Choroid plexus epithelial cell (primary cell): ENCODE data around the gene REXO4.

Experiments
- DNase-seq: peaks from one replicate; pipeline ENCODE4 v3.0.0-alpha.2; 2010; ENCODE audit warnings: low read depth
- H3K4me3 ChIP-seq: 2 replicates; pipeline ENCODE4 v1.5.1; 2011; ENCODE audit warnings: low read depth, mild to moderate bottlenecking, control low read depth, low read length, moderate library complexity
- TF ChIP-seq, protein P1 (sequence below): conservative IDR thresholded peaks from 2 replicates; pipeline ENCODE4 v1.5.1; 2011; ENCODE audit warnings: low read depth, mild to moderate bottlenecking, control low read depth, inconsistent platforms, low read length, moderate library complexity

Gene REXO4

DNA sequence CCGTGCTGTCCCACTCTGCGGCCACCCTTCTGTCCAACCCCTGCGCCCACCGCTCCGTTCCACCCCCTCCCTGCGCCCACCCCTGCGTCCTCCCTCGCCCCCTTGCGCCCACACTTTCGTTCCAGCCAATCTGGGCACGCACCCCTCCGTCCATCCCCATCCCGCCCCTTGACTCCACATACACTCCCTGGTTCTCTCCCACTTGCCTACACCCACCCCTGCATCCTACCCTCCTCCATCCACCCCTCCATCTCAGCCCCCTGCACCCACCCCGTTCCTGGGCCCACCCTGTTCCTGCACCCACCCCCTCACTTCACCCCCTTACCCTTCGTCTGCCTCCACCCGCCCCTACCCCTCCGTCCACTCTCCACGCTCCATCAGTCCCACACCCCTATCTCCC is 11.4 kb upstream of the REXO4 start:
- no peak for DNase-seq
- TF ChIP-seq, protein P1, sequence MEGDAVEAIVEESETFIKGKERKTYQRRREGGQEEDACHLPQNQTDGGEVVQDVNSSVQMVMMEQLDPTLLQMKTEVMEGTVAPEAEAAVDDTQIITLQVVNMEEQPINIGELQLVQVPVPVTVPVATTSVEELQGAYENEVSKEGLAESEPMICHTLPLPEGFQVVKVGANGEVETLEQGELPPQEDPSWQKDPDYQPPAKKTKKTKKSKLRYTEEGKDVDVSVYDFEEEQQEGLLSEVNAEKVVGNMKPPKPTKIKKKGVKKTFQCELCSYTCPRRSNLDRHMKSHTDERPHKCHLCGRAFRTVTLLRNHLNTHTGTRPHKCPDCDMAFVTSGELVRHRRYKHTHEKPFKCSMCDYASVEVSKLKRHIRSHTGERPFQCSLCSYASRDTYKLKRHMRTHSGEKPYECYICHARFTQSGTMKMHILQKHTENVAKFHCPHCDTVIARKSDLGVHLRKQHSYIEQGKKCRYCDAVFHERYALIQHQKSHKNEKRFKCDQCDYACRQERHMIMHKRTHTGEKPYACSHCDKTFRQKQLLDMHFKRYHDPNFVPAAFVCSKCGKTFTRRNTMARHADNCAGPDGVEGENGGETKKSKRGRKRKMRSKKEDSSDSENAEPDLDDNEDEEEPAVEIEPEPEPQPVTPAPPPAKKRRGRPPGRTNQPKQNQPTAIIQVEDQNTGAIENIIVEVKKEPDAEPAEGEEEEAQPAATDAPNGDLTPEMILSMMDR: no peak
- no peak overlapping the region for H3K4me3 ChIP-seq

DNA sequence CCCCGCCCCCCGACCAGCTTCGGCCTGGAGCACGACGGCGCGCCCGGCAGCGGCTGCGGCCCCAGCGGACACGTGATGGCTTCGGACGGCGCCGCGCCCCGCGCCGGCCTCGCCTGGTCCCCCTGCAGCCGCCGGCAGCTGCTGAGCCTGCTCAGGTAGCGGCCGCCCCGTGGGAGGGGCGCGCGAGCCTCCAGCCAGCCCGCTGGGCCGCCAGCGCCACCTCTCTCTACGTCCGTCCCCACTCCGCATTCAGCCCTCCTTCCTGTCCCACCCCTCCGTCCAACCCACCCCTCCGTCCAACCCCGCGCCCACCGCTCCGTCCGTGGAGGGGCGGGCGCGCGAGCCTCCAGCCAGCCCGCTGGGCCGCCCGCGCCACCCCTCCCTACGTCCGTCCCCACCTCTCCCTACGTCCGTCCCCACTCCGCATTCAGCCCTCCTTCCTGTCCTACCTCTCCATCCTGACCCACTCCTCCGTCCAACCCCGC is 10.8 kb upstream of the REXO4 start:
- no peak for DNase-seq
- TF ChIP-seq, protein P1: no peak
- no peak overlapping the region for H3K4me3 ChIP-seq

DNA sequence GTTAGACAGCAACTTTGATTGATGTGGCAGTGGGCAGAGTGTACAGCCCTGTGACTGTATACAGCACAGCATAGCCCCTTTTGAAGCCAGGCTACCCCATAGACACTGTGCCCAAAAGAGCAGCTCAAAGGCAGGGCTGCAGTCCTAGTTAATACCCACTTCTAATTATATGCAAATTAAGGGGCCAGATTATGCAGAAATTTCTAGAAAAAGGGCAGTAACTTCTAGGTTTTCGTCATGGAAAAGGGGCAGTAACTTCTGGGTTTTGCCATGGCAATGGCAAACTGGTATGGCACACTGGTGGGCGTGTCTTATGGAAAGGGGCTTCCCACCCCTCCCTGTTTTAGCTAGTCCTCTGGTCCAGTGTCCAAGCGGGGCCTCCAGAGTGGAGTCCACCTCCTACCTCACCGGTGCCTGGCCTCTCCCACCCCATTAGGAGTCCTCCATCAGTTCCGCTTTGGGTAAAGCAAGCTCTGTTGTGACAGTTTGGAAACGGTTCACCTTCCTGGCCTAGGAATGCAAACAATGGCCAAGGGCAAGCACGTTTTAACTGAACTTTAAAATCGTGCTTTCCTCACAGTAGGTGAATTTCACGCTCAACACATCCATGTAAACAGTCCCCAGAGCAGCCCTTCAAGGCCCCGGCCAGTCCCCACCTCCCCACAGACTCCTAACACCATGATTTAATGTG is 10.0 kb upstream of the REXO4 start:
- no peak for DNase-seq
- no peak overlapping the region for H3K4me3 ChIP-seq
- TF ChIP-seq, protein P1: no peak

DNA sequence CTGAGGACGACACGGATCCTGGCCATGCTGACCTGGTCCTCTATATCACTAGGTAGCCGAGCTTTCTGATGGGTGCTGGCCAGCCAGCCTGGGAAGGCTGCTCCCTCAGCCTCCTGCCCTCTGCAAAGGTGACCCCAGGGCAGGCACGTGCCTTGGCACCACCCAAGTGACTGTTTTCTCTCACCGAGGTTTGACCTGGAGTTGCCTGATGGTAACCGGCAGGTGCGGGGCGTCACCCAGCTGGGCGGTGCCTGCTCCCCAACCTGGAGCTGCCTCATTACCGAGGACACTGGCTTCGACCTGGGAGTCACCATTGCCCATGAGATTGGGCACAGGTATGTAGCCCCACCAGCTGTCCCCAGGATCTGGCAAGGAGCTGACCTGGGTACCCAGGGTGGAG is 8.2 kb upstream of the REXO4 start:
- H3K4me3 ChIP-seq: no peak overlapping the region
- TF ChIP-seq, protein P1: no peak
- DNase-seq: no peak

DNA sequence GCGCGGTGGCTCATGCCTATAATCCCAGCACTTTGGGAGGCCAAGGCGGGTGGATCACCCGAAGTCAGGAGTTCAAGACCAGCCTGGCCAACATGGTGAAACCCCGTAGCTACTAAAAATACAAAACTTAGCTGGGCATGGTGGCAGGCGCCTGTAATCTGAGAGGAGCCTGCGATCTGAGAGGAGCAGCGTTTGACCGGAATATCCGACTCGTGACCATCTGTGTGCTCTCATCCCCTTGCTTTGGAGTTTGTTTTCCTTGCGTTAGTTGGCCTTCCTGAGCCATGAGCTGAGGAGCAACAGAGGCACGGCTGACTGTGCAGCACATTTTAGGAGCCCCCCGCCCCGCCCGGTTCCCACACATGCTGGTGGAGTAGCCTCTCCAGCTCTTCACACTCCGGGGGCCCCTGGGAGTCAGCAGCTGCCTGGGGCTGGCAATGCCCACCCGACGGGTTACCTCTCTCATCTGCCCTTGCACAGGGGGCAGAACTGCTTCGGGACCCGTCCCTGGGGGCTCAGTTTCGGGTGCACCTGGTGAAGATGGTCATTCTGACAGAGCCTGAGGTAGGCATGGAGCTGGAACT is 7.3 kb upstream of the REXO4 start:
- no peak overlapping the region for H3K4me3 ChIP-seq
- TF ChIP-seq, protein P1: no peak
- DNase-seq: no peak

DNA sequence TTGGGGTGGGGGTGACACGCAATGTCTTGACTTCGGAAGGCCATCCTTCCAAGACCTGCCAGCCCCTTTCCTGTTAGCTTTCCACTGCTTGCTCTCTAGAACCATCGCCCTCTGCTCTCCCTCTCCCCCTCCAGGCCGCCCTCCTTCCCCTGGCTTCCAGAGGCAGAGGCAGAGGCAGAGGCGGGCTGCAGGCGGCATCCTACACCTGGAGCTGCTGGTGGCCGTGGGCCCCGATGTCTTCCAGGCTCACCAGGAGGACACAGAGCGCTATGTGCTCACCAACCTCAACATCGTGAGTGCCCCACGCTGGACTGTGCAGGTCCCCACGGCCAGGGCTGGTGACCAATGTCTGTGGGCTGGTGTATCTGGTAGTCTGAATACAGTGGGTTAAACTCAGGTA is 6.4 kb upstream of the REXO4 start:
- H3K4me3 ChIP-seq: no peak overlapping the region
- DNase-seq: no peak
- TF ChIP-seq, protein P1: no peak

DNA sequence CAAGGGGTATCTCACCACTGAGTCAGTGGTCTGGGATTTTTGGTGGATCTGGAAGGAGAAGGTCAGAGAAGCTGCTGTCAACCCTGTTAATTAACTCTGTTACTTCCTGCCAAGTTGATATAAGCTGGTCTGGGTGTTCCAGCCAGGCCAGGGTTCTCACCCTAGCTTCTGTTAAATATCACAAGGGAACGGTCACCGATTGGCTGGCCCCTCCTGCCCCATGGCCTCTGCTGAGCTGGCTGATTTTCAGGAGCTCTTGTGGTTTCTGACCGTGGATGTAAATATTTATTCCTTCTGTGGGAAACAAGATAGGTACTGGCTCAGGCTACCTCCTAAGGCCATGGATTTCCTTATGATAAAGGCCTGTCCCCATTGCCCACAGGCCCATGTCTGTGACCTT is 5.4 kb upstream of the REXO4 start:
- H3K4me3 ChIP-seq: no peak overlapping the region
- TF ChIP-seq, protein P1: no peak
- peak; percentile 36 for DNase-seq
